IPS-NIHi7 (cell line): ENCODE data around the gene HCN4.
"Not testable (repeated sequence)": the region's sequence is repeated elsewhere in the genome, so short reads cannot be mapped to it uniquely, and the experiment has no call there.

Experiments used
- DNase-seq: peaks from one replicate; pipeline ENCODE4 v3.0.0; 2012; ENCODE audit warnings: mixed read lengths; ENCODE audit errors: extremely low spot score

Gene HCN4

DNA sequence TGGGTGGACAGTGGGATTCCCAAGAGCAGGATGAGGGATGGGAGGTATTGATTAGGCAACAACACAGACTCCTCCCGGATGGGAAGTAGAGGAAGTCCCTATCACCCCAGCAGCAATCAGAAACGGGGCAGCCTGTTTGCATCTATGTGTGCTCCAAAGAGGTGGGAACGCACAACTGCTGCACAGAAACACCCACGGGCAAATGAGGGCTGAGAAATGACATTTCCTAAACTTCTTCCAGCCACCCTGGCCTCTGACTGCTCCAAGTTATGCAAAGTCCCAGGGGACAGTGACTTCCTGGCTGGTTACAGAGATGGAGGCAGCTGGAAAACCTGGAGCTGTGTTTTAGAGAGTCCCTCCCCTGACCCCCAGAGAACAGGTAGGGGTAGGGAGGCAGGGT lies 42.6 kb downstream of the HCN4 start:
- DNase-seq: no peak

DNA sequence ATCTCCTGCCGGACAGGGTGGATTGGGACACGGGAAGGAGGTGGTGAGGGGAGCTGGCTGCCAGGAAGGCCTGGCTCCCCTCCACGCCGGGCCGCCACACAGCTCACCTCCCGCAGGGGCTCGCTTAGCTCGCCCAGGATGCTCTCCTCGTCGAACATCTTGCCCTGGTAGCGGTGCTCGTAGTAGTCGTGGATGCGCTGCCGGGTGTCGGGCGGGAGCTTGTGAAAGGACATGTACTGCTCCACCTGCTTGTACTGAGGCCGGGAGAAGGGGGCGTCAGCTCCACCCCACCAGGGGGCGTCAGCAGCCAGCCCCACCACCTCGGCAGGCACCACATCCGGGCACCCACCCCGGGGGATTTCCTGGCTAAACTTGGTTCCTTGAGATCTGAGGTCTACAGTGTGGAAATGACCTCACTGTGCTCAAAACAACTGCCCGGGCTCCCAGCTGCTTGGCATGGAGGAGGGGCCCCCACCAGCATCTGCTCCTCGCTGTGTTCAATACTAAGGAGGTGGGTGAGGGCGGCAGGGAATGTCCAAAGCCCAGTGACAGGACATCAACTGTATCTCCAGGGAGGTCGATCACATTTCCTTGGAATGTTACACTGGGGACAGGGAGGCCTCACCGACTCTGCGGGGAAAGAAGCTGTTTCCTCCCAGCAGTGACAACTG lies 43.4 kb downstream of the HCN4 start:
- peak; percentile 63 for DNase-seq

DNA sequence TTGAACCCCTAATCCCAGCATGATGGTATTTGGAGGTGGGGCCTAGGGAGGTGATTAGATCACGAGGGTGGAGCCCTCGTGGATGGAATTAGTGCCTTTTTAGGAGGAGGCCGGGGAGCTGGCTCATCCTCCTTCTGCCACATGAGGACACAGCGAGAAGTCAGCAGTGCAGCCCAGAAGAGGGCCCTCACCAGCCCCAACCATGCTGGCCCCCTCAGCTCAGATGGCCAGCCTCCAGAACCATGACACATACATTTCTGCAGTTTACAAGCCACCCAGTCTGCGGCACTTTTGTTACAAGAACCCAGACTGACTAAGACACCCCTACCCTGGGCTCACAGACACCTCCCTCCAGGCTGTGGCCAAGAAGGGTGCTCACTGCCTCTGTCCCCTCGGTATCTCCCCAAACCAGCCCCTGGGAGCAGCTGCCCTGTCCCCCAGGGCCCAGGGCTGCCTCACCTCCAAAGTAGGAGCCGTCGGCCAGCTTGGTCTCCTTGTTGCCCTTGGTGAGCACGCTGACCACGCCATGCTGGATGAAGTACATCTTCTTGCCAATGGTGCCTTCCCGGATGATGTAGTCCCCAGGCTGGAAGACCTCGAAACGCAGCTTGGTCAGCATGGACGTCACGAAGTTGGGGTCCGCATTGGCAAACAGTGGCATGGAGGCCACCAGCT lies 44.1 kb downstream of the HCN4 start:
- no peak for DNase-seq

DNA sequence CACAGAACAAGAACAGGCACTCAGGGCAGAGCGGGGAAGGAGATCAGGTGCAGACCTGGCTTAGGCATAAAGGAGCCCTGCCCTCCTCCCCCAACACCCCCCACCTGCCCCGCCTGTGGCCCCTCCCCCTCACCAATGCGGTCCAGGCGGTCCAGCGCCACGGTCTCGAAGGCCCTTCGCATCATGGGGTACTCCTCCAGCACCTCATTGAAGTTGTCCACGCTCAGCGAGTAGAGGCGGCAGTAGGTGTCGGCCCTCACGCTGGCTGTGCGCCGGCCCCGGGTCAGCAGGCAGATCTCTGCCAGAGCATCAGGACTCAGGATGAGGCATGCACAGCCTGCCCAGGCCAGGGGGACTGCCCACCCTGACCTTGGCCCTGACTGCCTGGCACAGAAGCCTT lies 44.8 kb downstream of the HCN4 start:
- DNase-seq: no peak

DNA sequence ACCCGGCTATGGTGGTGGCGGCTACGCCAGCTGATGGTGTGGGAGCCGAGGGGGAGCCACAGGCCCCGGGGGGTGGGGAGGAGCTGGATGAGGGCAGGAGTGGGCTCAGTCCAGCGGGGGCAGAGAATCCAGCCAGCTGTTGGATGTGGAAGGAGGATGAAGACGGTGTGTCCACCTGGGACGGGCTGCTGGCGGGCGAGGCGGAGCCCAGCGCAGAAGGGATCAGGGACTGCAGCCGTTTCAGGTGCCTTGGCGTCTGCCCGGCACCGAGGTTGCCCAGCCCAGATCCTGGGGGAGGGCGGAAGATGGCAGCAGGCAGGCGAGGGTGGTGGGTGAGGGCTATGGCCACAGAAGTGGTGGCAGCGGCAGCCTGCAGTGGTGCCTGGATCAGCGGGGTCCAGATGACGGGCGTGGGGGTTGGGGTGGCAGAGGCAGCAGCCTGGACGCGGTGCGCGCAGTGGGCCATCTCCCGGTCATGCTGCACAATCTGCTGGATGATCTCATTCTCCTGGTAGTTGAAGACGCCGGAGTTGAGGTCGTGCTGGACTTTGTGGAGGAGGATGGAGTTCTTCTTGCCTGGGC lies 45.3 kb downstream of the HCN4 start:
- no peak for DNase-seq

DNA sequence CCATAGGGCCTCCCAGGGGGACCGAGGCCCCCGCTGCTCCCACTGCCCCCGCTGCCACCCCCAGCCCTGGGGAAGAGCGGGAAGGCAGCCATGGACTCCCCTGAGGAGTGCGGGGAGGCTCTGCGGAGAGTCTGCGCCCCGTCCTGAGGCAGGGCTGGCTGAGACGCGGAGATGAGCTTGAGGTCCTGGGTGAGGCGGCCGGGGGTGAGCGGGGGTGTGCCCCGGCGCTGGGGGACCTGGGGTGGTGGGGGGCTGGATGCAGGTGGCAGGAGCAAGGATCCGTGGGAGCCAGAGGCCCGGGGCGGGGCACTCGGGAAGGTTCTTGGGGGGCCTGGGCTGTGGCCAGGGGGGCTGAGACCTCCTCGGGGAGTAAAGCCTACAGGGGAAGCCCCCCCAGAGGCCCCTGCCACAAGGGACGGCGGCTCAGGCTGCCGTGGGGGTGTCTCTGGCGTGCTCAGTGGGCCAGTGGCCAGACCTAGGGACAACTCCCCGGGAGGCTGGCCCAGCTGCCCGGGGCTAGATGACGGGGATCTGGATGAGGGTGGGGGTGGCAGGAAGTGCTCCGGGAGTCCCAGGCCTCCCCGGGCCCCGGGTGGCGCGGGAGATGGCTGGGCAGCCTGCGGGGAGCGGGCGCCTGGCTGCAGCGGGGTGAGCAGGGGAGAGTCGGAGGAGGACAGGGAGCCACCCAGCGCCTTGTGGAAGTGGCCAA lies 45.9 kb downstream of the HCN4 start:
- DNase-seq: no peak

DNA sequence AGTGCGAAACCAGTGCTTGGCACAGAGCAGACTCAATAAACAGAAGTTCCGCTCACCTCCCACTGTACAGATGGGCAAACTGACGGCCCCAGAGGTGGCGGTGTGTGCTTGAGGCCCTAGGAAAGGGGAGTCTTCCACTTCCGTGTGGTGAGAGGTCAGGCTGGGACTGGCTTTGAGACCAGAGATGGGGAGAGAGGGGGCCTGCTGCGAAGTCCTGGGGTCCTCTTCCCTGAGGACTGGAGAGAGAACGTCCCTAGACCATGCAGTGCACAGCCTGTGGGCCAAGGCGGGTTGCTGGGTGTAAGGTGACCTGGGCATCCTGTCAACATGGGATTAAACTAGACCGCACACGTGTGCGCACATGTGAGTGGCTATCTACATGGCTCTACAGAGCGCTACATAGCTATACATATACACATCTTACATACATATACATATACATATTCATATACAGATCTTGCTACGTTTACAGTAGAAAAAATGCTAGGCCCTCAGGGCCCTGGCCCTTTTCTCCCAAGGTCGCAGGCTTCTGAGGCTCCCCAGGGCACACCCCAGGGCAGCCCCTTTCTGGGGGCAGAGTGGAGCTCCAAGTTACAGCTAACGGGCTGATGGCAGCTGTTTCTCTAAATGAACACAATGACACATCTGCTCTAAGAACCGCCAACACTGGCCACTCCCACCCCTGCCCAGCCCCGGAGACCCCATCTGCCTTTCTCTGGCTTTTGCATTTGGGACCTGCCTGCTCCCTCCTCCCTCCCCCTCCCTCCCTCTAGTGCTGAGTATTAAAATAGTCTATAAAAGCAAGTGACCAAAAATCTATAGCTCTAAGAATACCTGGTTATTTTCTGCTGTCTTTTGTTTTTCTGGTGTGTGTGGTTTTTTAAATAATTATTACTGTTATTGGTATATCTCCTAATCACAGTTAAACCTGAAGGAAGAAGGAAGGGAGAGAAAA lies 47.0 kb downstream of the HCN4 start:
- DNase-seq: no peak

DNA sequence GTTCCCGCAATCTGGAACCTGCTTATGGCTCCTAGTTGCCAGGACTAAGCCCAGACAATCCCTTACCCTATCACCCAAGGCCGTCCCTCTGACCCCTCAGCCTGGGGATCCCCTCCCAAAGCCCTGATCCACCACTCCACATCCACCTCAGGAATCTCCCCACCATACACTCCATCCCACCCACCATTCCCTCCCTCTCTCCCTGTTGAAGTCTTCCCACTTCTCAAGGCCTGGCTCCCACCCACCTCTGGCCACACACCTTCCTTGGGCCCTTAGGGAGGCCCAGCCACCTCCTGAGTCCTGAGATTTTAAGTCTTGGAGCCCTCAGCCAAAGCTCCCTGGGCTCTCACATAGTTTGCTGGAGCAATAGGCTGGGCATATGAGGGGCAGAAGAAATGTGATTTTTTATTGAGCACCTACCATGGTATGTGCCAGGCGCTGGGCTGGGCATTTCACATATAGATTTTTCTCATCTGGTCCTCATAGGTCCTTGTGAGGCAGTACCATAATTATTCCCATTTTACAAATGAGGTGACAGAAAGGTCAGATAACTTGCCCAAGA lies 48.1 kb downstream of the HCN4 start:
- no peak for DNase-seq

DNA sequence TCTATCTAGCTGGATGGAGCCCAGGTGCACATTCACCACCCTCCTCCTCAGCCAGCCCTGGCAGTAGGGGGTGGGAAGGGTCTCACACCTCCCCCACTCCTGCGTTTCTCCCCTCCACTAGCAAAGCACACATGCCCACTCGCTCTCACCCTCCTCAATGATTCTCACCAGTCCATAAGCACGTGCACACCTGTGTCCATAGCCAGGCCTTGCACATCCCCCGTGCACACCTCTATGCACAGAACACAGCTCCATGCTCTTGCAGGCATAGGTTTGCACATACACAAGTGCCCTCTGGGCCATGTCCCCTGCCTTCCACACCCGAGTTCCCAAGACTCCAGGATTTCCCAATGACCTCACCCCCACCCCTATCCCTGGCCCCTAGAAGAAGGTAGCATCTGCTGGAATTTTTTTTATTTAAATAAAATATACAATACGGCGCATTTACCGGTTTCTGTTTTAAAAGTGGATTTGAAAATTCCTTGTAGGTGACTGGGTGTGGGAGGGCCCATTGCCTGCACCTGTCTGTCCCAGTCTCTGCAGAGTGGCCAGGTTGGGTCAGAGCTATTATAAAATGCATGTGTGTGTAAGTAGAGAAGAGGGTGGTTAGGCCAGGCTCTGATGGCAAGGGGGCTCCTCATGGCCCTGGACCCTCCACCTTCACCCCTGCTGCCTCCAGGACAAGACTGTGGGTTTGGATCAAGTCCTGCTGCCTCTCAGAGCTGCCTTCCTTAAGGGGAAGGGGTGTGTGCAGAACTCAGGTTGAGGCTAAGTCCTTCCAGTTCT lies 49.1 kb downstream of the HCN4 start:
- no peak for DNase-seq

DNA sequence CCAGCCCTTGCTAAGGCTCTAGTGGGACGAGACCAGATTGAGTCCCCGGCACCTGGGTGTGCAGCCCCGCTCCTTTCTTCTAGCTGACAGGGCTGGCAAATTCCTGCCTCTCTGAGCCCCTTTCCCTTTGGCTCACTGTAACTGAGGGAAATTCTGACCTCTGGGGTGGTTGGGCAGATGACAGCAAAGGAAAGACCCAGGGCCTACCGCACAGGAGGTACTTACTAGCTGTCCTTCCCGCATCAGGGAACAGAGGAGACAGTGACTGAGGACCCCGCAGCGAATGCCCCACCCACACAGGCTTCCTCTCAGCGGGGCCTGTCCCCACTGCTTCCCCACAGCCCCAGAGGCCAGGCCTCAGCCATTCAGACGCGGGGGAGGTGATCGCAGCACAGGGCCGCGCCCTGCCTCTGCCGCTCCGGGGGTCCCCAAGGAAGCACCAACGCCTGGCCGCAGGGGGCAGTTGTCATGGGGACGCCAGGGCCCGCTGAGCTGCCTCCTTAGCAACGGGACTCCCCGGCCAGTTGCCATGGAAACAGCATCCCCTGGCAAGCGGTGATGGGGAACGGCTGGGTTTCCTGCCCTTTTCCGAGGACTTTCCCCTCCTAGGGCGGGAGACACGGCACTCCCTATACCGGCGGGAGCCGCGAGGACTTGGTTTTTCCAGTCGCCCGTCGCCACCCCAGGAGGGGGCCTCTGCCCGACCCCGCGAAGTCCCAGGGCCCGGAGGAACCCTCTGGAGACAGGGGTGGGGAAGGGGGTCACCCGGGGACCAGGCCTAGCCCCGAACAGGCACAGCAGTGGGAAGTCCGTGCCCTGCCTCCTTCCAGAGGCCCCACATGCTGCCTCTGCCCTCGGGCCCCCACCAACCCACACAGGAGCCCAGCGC lies 50.1 kb downstream of the HCN4 start:
- peak; percentile 74 for DNase-seq

DNA sequence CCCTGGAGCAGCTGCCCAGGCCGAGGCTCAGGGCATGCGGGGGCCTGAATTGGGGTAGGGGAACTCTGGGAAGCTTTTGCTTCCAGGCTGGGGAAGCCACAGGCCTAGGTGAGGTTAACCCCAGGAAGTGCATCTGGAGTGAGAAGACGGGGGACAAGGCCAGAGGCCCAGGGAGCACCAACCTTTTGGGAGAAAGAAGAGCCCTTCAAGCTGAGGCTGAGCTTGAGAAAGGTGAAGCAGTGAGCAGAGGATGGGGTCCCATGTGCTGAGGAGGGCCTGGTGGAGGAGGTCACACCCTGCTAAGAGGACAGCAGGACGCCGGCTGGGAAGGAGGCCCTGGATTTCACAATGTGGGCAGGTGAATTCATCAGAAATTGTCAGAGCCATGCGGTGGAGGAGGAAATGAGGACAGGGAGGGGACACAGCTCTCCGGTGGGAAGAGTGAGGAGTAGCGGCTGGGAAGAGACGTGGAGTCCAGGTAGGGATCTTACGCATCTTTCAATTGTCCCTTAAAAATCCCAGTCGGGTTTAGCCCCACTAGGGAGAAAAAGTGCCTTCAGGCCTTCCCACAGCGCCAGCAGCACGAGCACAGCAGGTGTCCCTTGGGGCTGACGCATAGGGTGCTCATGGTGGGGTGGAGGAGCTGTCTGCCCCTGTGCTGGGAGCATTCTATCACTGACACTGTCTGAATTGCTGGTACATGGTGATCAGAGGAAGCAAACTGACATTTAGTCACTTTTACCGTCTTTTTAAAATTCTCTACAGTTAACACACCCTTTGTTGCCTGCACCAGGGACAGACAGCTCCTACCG lies 50.9 kb downstream of the HCN4 start:
- DNase-seq: no peak

DNA sequence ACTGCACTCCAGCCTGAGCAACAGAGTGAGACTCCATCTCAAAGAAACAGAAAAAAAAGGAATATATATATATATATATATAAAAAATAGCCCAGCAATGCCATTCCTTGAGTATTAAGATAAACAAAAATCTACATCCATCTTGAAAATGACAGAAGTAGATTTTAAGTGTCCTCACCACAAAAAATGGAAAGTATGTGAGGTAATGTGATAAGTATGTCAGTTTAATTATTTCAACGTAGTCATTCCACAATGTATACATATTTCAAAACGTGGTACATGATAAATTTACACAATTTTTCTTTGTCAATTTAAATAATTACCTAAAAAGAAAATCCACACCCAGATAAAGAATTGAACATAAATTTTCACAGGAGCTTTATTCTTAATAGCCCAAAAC lies 54.9 kb downstream of the HCN4 start:
- DNase-seq: no peak

DNA sequence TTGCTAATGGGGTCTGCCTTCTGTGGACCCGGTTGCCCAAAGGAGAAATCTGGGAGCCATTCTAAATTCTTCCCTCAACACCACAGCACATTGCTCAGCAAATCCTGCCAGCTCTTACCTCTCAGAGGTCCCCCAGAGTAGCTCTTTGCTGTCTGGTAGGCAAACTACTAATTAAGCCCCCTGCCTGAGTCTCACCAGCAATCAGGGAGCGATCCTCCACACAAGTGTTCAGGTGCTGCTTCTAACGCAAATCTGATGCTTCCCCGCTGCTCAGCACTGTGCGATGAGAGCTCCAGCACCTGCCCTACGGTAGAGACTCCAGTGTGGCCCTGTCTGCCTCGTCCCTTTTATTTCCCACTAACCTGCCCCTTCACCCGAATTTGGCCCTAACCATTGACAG lies 60.5 kb downstream of the HCN4 start:
- DNase-seq: no peak

DNA sequence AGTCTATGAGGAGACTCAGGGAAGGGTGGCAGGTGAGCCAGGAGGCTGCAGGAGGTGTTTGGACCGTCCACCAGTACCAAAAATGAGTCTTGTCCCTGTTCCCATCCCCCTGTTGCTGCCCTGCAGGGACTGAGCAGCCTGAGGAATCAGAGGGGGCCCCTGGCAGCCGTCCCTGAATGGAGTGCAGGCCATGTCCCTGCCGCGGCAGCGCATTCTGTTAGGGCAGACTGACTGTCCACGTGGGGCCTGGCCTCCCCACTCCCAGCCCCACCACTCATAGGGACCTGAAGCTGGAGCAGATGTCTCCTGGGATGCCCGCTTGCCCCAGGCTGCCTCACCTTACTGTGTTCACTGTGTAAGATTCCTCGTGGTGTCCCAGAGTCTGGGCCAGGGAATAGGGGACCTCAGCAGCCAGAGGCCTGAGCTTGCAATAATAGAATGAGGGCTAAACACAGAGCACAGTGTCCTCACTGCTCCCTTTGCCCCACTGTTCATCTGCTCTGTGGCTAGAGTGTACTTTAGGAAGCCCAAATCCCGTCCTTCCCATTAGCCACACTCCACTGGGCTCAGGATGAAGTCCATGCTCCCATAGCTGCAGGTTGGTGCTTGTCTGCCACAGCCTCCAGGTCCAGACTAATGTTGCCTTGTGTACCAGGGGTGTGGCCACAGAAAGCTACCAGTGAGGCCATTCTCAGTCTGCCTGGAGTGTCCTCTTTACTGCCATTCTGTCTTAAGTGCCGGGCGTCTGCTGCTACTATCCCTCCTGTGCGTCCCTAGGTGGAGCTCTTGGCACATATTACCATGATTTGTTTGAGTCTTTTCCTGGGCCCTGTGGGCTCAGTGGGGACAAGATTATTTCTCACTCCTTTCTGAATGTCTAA lies 63.2 kb downstream of the HCN4 start:
- DNase-seq: peak; percentile 86

DNA sequence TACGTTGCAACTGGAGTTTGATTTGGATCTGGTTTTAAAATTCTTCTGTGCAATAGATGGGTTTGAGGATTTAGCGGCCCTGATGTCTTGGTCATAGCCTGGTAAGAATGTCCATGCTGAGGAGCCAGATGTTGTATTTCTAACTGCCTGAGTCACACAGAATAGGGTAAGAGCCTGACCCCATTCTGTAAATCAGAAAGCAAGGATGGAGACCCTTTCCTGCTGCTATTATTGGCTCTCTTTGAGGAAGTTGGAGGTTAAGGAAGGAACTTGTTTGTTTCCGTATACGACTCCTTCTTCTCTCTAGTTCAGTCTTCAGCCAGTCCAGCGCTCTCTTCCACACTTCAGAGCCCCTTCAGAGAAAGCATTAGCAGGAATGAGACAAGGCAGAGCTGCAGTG lies 65.1 kb downstream of the HCN4 start:
- DNase-seq: no peak

DNA sequence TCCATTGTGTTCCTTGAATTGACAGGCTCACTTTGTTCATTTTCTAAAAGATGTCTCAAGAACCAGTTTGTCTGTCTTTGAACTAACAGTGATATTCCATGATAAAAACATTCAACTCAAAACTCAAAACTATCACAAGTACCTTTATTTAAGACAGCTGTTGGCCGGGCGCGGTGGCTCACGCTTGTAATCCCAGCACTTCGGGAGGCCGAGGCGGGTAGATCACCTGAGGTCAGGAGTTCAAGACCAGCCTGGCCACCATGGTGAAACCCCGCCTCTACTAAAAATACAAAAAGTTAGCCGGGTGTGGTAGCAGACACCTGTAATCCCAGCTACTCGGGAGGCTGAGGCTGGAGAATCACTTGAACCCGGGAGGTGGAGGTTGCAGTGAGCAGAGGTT lies 68.5 kb downstream of the HCN4 start:
- DNase-seq: not testable (repeated sequence)

DNA sequence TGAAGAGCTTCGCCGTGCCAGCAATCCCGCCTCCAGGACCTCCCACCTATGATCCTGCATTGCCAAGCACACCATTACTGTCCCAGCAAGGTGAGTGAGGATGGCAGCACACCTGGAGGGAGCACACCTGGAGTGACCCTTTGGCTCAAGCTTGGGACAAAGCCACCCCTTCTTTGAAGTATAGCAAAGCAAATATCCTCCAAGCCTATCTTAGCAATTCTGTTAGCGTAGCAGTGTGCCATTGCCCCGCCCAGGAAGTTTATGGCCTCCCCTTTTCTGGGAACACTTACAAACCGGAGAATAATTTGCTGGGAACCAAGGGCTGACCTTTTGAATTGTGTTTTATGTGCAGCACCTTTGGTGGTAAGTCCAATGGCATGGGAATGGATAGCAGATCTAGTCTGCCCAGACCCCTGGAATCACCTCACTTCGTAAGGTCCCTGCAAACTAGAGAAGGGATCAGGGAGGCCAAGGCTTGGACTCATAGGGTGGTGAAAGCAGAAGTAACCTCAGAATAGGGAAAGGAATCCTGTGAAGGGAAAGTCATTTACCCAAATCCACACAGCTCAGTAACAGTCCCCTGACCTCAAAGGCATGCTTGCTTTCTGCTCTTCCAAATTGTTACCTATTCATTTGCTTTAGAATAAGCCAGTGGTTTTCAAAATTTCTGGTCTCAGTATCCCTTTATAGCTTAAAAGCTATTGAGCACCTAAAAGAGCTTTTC lies 70.1 kb downstream of the HCN4 start:
- DNase-seq: no peak
